Activated CD8-positive, alpha-beta memory T cell treated with anti-CD3 and anti-CD28 coated beads for 48 hours (primary cell): ENCODE results near the gene DLG2.

Experiments
- DNase-seq, 3 experiments: peaks; one replicate each; pipeline ENCODE4 v3.0.0-alpha.2; 2020; ENCODE audit warnings: low read depth in 2 of 3, low spot score in 2 of 3

DLG2 gene

GRCh38 chr11:83677730-83678129 lies 1949.4 kb downstream of the DLG2 start:
- DNase-seq: no peak

- DNase-seq: no peak
These were observed 1951.0 kb downstream of the DLG2 start for GRCh38 chr11:83676056-83676601.

DNA sequence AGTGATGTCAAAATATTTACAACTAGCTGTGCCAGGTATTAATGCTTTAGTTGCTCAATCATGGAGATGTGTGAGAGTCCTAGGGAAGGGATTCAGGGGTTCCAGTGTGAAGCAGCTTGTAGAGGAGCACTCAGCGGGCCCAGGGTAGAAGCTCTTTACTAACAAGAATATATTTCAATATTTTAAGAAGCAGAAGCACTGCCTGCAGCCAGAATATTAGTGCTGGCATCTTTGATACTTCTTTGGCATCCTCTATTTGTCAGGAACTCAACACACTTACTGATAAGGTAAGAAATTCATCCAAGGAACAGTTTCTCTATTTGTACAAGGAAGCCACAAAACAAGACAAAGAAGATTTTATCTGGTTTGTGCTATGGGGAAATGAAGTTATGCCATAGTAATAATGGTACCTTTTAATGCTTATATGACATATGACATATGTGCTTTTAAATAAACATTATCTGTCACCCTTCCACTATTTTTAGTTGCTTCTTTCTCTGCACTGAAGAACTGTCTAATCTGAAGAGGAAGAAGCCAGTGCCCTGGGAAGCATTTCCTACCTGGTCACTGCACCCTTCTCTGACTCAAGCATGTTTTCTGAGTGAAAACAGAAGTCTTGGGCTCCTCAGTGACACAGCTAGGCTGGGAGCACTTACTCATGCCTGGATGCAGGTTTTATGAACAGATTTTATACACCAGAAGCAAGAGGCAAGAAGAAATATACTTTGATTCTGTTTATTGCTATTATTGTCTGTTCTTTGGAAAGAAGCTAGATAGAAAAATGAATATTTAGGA lies 1952.8 kb downstream of the DLG2 start:
- DNase-seq: no peak

DNA sequence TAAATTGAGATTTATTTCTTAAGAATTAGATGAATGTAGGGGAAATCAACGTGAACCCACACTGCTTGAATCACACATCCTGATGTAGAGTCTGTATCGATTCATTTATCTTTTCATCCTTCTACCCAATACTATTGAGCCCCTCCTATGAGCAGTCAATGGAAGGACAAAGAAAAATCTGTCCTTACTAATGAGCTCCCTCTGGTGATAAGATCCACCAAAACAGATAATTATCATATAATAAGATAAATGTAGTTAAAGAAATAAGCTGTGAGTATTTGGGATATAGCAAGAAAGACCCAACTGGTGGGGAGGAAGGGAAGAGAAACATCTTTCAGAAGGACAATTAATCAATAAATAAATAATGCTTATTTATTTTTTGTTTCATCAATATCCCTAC lies 1955.9 kb downstream of the DLG2 start:
- no peak for DNase-seq

- DNase-seq: no peak
These were observed 1961.0 kb downstream of the DLG2 start for GRCh38 chr11:83666149-83666548.

- no peak for DNase-seq
These were observed 1963.2 kb downstream of the DLG2 start for GRCh38 chr11:83663988-83664387.

GRCh38 chr11:83663446-83663845 lies 1963.7 kb downstream of the DLG2 start:
- no peak for DNase-seq

- DNase-seq: no peak
These were observed 1964.7 kb downstream of the DLG2 start for GRCh38 chr11:83662494-83662893.

- no peak for DNase-seq
These were observed 1965.4 kb downstream of the DLG2 start for GRCh38 chr11:83661491-83662350.

- DNase-seq: no peak
These were observed 1967.7 kb downstream of the DLG2 start for GRCh38 chr11:83659466-83659865.

DNA sequence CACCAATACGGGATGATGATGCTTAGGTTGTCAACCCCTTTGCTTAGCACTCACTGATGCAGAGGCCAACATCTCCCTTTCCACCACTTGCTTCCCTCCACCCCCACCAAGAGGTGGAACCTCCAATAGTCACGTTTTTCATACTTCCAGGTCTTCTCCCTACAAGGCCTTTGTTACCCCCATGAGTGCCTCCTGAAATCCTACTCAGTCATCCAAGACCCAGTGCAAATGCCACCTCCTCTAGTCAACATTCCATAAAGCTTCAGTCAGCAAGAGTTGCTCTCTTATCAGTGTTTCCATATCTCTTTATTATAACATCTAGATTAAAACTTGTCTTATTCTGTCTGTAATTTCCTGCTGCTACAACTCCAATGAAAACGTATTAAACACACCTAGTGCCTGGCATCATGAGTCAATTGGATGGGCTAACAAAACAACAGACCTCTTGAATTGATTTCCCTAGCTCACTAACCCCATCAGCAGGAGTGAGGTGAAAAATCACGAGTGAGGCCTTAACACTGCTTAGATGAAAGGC lies 1970.3 kb downstream of the DLG2 start:
- DNase-seq: no peak

DNA sequence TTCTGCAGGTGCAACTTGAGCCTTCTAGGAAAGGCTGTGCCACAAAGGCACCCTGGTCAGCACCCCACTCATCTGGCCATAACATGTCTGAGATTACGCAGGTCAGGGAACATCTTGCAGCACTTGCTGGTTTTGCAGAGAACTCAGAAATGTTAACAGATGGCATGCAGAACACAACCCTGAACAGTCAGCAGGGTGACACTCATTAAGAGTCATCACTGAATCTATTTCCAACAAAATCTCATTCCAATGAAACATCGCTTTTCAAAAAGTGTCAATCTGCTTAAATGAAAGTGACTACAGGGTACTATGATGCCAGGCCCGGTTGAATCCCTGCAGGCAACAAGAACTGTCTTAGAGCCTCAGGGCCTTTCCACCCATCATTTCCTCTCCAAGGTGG lies 1971.2 kb downstream of the DLG2 start:
- DNase-seq: no peak

DNA sequence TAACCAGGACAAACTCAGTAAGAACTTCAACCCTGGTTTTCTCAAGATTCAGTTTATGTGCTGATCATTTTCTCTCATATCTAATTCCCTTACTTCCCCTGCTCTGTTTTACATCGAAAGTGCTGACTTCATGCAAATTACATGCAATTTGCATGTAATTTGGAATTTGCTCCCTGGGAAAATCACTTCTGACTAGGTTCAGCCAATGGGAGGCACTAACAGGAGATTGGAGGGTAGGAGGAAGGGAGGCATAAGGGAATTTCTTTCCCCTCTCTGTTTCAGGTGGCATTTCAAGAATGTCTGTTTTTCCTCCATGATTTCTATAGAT lies 1977.7 kb downstream of the DLG2 start:
- no peak for DNase-seq

GRCh38 chr11:83648610-83649527 lies 1978.3 kb downstream of the DLG2 start:
- DNase-seq: no peak

GRCh38 chr11:83645561-83645960 lies 1981.6 kb downstream of the DLG2 start:
- no peak for DNase-seq

- DNase-seq: no peak
These were observed 1984.0 kb downstream of the DLG2 start for GRCh38 chr11:83643115-83643514.

GRCh38 chr11:83642500-83642899 lies 1984.6 kb downstream of the DLG2 start:
- no peak for DNase-seq

DNA sequence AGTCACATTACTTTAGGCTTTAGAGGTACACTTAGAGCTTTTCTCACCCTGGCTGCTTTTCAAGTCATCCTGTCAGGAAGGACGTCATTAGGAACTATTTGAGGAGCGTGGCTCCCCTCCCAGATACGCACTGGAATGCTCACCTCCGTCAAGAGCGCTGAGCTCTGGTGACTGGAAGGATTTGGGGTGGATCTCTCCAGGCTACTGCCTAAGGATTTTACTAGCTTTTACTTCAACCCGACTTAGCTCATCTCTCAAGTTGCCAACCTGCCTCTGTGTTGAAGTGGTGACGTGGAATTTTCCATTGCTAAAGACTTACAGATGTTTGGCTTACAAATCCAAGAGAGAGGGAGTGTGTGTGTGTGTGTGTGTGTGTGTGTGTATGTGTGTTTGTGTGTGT lies 1985.6 kb downstream of the DLG2 start:
- no peak for DNase-seq

GRCh38 chr11:83639995-83640758 lies 1987.0 kb downstream of the DLG2 start:
- DNase-seq: no peak

DNA sequence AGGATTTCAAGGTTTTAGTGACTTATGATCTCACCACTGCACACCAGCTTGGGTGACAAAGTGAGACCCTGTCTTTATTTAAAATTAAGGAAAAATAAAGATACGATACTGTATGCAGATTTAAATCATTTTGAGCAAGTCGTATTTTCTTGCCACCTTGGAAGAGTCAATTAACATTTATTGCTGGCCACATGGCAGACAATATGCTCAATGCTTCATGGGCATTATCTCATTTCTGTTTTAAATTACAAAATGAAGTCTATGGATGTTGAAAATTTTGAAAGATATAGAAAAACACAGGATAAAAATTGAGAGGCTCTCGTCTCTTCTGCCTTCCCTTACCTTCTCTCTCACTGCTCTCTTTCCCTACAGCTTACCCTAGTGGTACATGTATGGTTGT lies 1992.0 kb downstream of the DLG2 start:
- no peak for DNase-seq
